ENCODE data around the gene ULK4.
"Not testable (repeated sequence)": the region's sequence is repeated elsewhere in the genome, so short reads cannot be mapped to it uniquely, and the experiment has no call there.

Gene ULK4

GRCh38 chr3:41649129-41649739 lies 312.7 kb downstream of the ULK4 start:
- no peak for DNase-seq

GRCh38 chr3:41647730-41648129 lies 314.2 kb downstream of the ULK4 start:
- DNase-seq: not testable (repeated sequence)

- no peak for DNase-seq
Measured at GRCh38 chr3:41640076-41640475, 321.8 kb downstream of the ULK4 start.

DNA sequence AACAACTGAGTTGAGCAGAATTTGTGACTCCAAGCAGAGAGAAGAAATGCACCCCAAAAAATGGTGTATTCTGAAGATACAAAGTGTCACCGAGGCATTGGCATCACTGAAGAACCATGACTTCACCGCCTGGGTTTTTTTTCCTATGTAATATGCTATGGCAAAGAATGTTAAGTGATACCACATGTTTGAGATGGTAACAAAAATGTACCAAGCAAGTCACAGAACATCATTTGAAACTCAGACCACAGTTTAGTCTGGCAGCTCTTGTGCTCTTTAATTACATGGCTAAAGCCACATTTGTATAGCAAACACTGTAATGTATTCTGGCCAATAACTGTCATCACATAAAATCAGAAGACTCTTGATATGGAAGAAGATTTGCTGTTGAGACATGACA lies 323.5 kb downstream of the ULK4 start:
- no peak for DNase-seq

DNA sequence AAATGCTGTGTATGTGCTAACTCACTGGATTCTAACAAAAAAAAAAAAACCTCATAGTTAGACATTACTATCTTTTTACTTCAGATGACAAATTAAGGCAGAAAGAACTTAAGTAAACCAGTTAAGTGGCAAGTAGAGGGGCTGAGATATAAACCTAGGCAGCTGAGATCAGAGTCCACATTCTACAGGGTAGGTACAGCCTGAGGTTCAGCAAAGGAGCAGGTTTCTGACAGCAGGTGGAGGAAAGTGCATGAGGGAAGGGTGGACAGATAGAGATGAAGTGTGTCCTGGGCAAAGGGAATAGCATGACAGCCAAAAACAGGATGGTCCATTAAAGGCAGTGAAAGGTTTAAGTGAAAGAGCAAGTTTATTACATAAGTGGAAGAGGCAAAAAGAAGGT lies 329.2 kb downstream of the ULK4 start:
- no peak for DNase-seq

DNA sequence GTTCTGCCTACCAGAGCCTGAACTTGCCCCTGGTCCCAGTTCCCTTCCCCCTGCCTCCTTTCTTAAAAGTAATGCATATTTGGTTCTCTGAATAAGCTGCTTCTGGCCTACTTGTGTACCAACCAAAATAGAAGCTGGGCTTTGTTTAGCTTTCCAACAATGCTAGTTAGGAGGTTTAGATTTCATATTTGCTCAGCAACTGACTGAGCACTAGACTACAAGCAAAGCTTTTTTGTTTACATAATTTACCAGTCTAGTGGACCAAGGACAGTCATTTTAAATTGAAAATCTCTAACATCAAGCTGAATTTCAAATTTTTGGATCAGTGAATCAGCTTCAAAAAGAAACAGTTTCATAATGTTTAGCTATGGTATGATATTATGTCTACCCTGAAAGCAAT lies 331.2 kb downstream of the ULK4 start:
- DNase-seq: no peak

GRCh38 chr3:41629986-41630385 lies 331.9 kb downstream of the ULK4 start:
- DNase-seq: no peak

DNA sequence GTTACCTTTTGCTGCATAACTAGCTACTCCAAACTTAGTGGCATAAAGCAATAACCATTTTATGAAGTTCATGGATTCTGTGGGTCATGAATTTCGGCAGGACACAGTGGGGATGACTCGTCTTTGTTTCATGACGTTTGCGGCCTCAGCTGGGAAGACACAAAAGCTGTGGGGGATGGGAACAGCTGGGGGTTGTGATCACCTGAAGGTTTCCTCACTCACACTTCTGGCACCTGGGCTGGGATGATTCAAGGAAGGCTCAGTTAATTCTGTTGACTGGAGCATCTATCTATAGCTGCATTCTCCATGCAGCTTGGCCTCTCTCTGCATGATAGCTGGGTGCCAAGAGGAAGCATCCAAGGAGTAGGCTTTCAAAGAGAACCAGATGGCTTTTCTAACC lies 332.8 kb downstream of the ULK4 start:
- DNase-seq: no peak

GRCh38 chr3:41627477-41628087 lies 334.3 kb downstream of the ULK4 start:
- DNase-seq: no peak

- DNase-seq: no peak
Measured at GRCh38 chr3:41612853-41613252, 349.1 kb downstream of the ULK4 start.

DNA sequence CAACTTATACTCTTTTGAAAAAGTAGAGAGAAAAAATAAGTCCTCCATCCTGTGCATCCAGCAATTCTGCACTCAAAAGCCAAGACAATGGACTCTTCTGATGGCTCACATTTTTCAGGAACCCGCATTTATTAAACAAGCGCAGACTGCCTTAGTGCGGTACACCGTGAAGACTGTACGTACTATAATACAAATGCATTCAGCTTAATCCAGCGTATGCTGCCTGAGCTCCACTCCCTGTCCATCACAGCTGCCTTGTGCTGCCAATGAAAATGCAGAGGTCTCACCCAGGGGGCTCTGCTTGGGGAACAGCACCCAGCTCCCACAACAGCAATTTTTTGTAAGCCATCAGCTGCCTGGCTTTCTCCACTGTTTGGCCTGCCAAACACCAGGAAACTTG lies 350.9 kb downstream of the ULK4 start:
- DNase-seq: no peak

- DNase-seq: no peak
Measured at GRCh38 chr3:41608347-41608746, 353.6 kb downstream of the ULK4 start.

- DNase-seq: no peak
Measured at GRCh38 chr3:41603807-41604206, 358.1 kb downstream of the ULK4 start.

DNA sequence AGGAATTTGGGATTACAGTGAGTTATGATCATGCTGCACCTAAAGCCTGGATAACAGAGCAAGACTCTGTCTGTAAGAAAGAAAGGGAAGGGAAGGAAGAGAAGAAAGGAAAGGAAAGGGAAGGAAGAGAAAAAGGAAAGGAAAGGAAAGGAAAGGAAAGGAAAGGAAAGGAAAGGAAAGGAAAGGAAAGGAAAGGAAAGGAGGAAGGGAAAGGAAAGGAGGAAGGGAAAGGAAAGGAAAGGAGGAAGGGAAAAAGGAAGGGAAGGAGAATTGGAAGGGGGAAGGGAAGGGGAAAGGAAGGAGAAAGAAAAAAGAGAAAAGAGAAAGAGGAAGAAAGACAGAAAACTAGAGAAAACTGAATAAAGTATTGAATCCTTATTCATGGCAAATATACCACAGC lies 359.8 kb downstream of the ULK4 start:
- no peak for DNase-seq

GRCh38 chr3:41601404-41601987 lies 360.4 kb downstream of the ULK4 start:
- no peak for DNase-seq

DNA sequence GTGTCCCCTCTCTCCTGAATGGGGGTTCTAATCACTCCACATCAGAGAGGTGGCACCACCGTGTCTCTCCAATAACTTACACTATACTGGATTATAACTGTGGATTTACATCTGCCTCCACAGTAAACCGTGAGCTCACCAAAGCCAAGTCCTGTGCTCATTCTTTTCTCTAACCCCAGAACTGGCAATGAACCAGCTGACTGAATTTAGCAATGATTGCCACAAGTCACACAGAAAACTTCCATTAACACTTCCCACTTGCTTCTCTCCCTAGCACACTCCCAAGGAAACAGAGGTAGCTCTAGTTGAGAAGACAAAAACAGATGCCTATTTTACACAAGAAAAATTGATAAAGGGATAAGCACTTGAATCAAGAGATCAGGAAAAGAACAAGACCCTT lies 361.3 kb downstream of the ULK4 start:
- peak in 2 of 56 donors; percentile 2 to 10 for DNase-seq

- no peak for DNase-seq
Measured at GRCh38 chr3:41599127-41599484, 362.8 kb downstream of the ULK4 start.

DNA sequence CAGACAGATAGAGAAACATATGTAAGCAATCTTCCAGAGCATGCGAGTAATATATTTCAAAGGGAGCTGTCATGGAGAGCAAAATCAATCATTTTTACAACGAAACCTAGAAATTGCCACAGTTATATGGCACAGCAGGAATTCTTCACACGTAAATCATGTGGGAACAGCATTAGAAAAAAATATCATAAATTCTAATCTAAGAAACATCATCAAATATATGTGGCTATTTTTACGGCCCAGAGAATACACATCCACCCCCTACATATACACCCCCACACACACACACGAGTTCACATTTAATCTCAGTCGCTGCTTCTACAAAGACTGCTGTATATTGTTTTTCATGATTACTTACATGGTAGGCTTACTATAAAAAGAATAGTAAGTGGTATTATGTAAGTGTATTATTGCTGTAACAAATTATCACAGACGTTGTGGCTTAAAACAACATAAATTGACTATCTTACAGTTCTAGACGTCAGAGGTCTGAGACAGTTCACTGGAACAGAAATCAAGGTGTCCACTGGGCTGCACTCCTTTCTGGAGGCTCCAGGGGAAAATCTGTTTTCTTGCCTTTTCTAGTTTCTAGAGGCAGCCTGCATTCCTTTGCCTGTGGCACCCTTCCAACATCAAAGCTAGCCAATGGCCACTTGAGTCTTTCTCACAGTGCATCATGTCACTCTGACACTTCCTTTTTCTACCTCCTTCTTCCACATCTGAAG lies 363.3 kb downstream of the ULK4 start:
- DNase-seq: no peak

- DNase-seq: no peak
Measured at GRCh38 chr3:41593774-41594173, 368.1 kb downstream of the ULK4 start.

DNA sequence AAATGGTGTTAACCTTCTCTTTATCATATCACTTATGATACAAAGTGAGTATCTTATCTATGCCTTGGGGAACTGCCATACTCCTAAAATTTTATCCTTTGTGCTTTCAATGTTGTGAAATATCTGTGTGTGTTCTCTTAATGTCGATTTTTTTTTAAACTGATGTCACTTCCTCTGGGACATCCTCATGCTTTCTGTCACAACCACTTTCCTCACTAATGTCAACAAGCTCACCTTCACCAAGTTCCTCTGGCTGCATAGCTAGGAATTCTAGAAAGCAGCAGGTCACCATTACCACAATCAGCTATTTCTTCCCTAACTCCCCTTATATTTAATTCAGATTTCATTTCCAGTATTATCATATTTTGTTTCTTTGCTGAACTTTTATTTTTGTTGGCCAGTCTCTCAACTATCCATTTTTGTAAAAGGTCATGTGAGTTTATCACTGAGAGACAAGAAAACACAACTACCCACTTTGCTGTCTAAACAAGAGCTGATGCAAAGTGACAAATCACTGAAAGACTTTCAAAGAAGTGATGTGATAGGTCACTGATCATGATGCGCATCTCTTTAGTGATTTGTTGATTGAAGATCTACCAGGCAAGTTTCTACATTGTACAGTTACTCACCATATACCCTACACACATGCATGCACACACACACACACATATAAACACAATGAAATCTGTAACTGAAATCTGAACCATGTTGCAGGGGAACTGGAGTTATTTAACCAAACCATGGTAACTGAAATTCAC lies 369.0 kb downstream of the ULK4 start:
- DNase-seq: no peak

DNA sequence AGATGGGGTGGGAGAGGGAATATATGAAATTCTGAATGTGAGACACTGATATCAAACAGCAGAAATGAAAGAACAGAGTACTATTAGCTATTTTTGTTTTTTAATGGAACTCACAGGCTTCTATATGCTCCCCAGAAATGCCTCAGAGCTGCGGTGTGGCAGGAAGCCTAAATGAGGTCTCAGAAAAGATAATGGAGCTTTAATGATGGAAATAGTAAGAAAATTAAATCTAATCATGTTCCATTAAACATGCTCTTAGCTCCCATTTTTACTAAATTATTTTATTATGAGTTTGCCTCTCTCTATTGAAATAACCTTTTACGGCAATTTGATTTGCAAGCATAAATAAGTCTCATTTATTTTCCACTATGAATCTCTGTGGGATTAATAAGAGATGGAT lies 378.9 kb downstream of the ULK4 start:
- no peak for DNase-seq

DNA sequence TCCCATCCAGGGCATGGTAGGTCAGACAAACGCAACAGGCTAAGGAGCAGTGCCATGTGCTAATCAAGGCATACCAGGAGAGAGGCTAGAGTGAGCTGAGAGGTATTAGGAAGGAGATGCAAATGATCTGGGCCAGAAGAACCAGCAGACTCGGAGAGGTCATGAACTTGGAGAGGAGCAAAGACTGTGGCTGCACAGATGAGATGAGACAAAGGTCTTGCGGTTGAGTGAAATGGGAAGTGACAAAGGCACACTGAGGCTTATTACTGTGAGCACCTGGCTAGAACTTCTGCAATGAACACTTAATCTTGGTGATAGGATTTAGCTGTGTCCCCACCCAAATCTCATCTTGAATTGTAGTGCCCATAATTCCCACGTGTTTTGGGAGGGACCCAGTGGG lies 380.2 kb downstream of the ULK4 start:
- no peak for DNase-seq

All from amygdala (tissue), 56 donors.